HG03135 (cell line): ENCODE measurements around the gene AKAP11.

Experiments used
- ATAC-seq: cut with Tn5 transposase; IDR thresholded peaks from one replicate; pipeline ENCODE4 v1.9.1; 2021; ENCODE audit warnings: mild to moderate bottlenecking, moderate library complexity; ENCODE audit not compliant: unreplicated experiment

Gene AKAP11

GRCh38 chr13:42328672-42329071, 56.7 kb downstream of the AKAP11 start:
- no peak for ATAC-seq

- no peak for ATAC-seq
These were observed 57.3 kb downstream of the AKAP11 start for GRCh38 chr13:42329239-42329638.

GRCh38 chr13:42331009-42331408, 59.1 kb downstream of the AKAP11 start:
- no peak for ATAC-seq

- ATAC-seq, result peak; percentile 57
These were observed 61.8 kb downstream of the AKAP11 start for GRCh38 chr13:42333613-42334328.

- ATAC-seq, result no peak
These were observed 62.4 kb downstream of the AKAP11 start for GRCh38 chr13:42334329-42334706.

- no peak for ATAC-seq
These were observed 66.1 kb downstream of the AKAP11 start for GRCh38 chr13:42337808-42338600.

GRCh38 chr13:42345367-42345766, 73.4 kb downstream of the AKAP11 start:
- ATAC-seq, result no peak

- ATAC-seq, result no peak
These were observed 76.6 kb downstream of the AKAP11 start for GRCh38 chr13:42348576-42348975.

GRCh38 chr13:42350141-42350540, 78.2 kb downstream of the AKAP11 start:
- no peak for ATAC-seq

- ATAC-seq, result peak; percentile 78
These were observed 82.5 kb downstream of the AKAP11 start for GRCh38 chr13:42354241-42355091.

GRCh38 chr13:42355092-42355485, 83.1 kb downstream of the AKAP11 start:
- ATAC-seq, result no peak

GRCh38 chr13:42355491-42356183, 83.7 kb downstream of the AKAP11 start:
- ATAC-seq, result no peak

GRCh38 chr13:42356184-42356575, 84.2 kb downstream of the AKAP11 start:
- no peak for ATAC-seq

GRCh38 chr13:42360046-42360574, 88.2 kb downstream of the AKAP11 start:
- no peak for ATAC-seq

- ATAC-seq, result no peak
These were observed 89.7 kb downstream of the AKAP11 start for GRCh38 chr13:42361701-42362100.

- ATAC-seq, result no peak
These were observed 92.1 kb downstream of the AKAP11 start for GRCh38 chr13:42363941-42364612.

GRCh38 chr13:42364613-42365000, 92.7 kb downstream of the AKAP11 start:
- ATAC-seq, result no peak

- no peak for ATAC-seq
These were observed 95.9 kb downstream of the AKAP11 start for GRCh38 chr13:42367831-42368230.

GRCh38 chr13:42369071-42369797, 97.3 kb downstream of the AKAP11 start:
- ATAC-seq, result no peak
